Ureter (tissue), 1 donor: ENCODE measurements around the gene GLIPR1. TPM values are rescaled to one million over a fixed set of nuclear protein-coding genes. Genes with fewer than 3 reads are reported as not detected.

Experiments used
- total RNA-seq: library from RNA; stranded (reverse); gene quantifications from one replicate; pipeline ENCODE4 v1.2.4, GENCODE V29; 2023
- donor health status: DM: yes; HTN: yes; CAD: no.

Gene GLIPR1
- total RNA-seq, 1 donor from 2014 or later, result 18.4 TPM

Other genes starting within 250 kb of the GLIPR1 start
- gene CAPS2, start 150.4 kb upstream of the GLIPR1 start, total RNA-seq, result 11.4 TPM
- gene GLIPR1L1, start 146.1 kb upstream of the GLIPR1 start, total RNA-seq, result not detected
- 0.62 TPM for gene GLIPR1L2, start 89.7 kb upstream of the GLIPR1 start, total RNA-seq
- gene KRR1, start 30.9 kb downstream of the GLIPR1 start, total RNA-seq, result 70.9 TPM